ENCODE data around the gene ZNF346. TPM values are rescaled to one million over a fixed set of nuclear protein-coding genes. Genes with fewer than 3 reads are reported as not detected.

ZNF346 gene
- total and polyA plus RNA-seq, 3 experiments from 2014 or later = 16.8 to 22.0 (median 19.5) TPM

GRCh38 chr5:177117441-177118045 lies 95.0 kb downstream of the ZNF346 start:
- H3K27me3 ChIP-seq (ENCODE audit: insufficient read depth, low read length, poor library complexity, severe bottlenecking) = no peaks in the 10 kb centered on the region
- no peak for DNase-seq
- Mint-ChIP-seq H3K9me3 (no peaks in the 10 kb centered on the region), H3K27ac (peak overlapping the region in 2 of 8 donors; percentile 16 to 24), H3K4me3 (peak overlapping the region in 3 of 7 donors; percentile 20 to 67 (median 41)), H3K4me1 (peaks cover 15 to 19% (median 18%) of the 10 kb centered on the region in 3 donors), H3K27me3 (no peaks in the 10 kb centered on the region), H3K36me3 (peaks cover 0 to 1% (median 0%) of the 10 kb centered on the region in 3 donors)
- H3K9me3 ChIP-seq (ENCODE audit: low read length) = no peaks in the 10 kb centered on the region
- no peaks in the 10 kb centered on the region for H3K36me3 ChIP-seq (ENCODE audit: insufficient read depth, low read length)
- H3K27ac ChIP-seq (ENCODE audit: low read depth, low read length) = peak overlapping the region; percentile 30
- H3K4me3 ChIP-seq (ENCODE audit: low read length) = no peak overlapping the region
- H3K4me1 ChIP-seq (ENCODE audit: insufficient read depth, low read length) = peaks cover 12% of the 10 kb centered on the region
- ChIA-PET POLR2A (interaction anchor here (1.0 kb wide), 2 partner anchors 15 to 18 kb away, joined by 3 read pairs; no protein-coding TSS in a partner anchor), CTCF (interaction anchor here (1.2 kb wide), 1 partner anchor 285 kb away, joined by 3 read pairs; no protein-coding TSS in a partner anchor)

- H3K4me3 Mint-ChIP-seq = no peak overlapping the region
- CTCF ChIA-PET = interaction anchor here (1.0 to 1.2 kb wide), 3 partner anchors 9 to 12 kb away, joined by 3 to 4 read pairs (median 4); no protein-coding TSS in a partner anchor
Measured at GRCh38 chr5:177122566-177122965, 100.1 kb downstream of the ZNF346 start.

GRCh38 chr5:177123789-177124485 lies 101.4 kb downstream of the ZNF346 start:
- peak overlapping the region in 1 of 8 donors; percentile 72 for H3K27ac Mint-ChIP-seq
- no peaks in the 10 kb centered on the region for H3K36me3 Mint-ChIP-seq
- CTCF ChIA-PET = interaction anchor here (1.0 kb wide), 1 partner anchor 10 kb away, joined by 7 read pairs; no protein-coding TSS in a partner anchor
- H3K9me3 Mint-ChIP-seq = no peaks in the 10 kb centered on the region
- peaks cover 9% of the 10 kb centered on the region for H3K4me1 ChIP-seq (ENCODE audit: insufficient read depth, low read length)
- no peak overlapping the region for H3K4me3 ChIP-seq (ENCODE audit: low read length)
- POLR2A ChIA-PET = no interaction called here
- peaks cover 8 to 10% (median 9%) of the 10 kb centered on the region in 3 donors for H3K4me1 Mint-ChIP-seq
- H3K27me3 ChIP-seq (ENCODE audit: insufficient read depth, low read length, poor library complexity, severe bottlenecking) = no peaks in the 10 kb centered on the region
- peak overlapping the region in 1 of 7 donors; percentile 19 for H3K4me3 Mint-ChIP-seq
- no peaks in the 10 kb centered on the region for H3K27me3 Mint-ChIP-seq
- no peak overlapping the region for H3K27ac ChIP-seq (ENCODE audit: low read depth, low read length)
- no peak for DNase-seq
- H3K36me3 ChIP-seq (ENCODE audit: insufficient read depth, low read length) = no peaks in the 10 kb centered on the region
- H3K9me3 ChIP-seq (ENCODE audit: low read length) = no peaks in the 10 kb centered on the region

More at GRCh38 chr5:177122566-177122965, 100.1 kb downstream of the ZNF346 start:
- Mint-ChIP-seq H3K36me3 (no peaks in the 10 kb centered on the region), H3K27ac (peak overlapping the region in 1 of 8 donors; percentile 30), H3K4me1 (no peaks in the 10 kb centered on the region), H3K9me3 (no peaks in the 10 kb centered on the region), H3K27me3 (no peaks in the 10 kb centered on the region)
- no peaks in the 10 kb centered on the region for H3K4me1 ChIP-seq (ENCODE audit: insufficient read depth, low read length)
- H3K9me3 ChIP-seq (ENCODE audit: low read length) = no peaks in the 10 kb centered on the region
- H3K36me3 ChIP-seq (ENCODE audit: insufficient read depth, low read length) = no peaks in the 10 kb centered on the region
- H3K27me3 ChIP-seq (ENCODE audit: insufficient read depth, low read length, poor library complexity, severe bottlenecking) = no peaks in the 10 kb centered on the region
- H3K4me3 ChIP-seq (ENCODE audit: low read length) = no peak overlapping the region
- POLR2A ChIA-PET = no interaction called here
- DNase-seq = no peak
- H3K27ac ChIP-seq (ENCODE audit: low read depth, low read length) = no peak overlapping the region

GRCh38 chr5:177124486-177124991 lies 102.0 kb downstream of the ZNF346 start:
- Mint-ChIP-seq H3K36me3 (no peaks in the 10 kb centered on the region), H3K27me3 (no peaks in the 10 kb centered on the region), H3K27ac (no peak overlapping the region), H3K4me1 (peaks cover 14 to 16% (median 15%) of the 10 kb centered on the region in 3 donors), H3K9me3 (no peaks in the 10 kb centered on the region), H3K4me3 (no peak overlapping the region)
- no peak overlapping the region for H3K4me3 ChIP-seq (ENCODE audit: low read length)
- no peaks in the 10 kb centered on the region for H3K36me3 ChIP-seq (ENCODE audit: insufficient read depth, low read length)
- no peak overlapping the region for H3K27ac ChIP-seq (ENCODE audit: low read depth, low read length)
- no peaks in the 10 kb centered on the region for H3K27me3 ChIP-seq (ENCODE audit: insufficient read depth, low read length, poor library complexity, severe bottlenecking)
- no peak for DNase-seq
- peaks cover 15% of the 10 kb centered on the region for H3K4me1 ChIP-seq (ENCODE audit: insufficient read depth, low read length)
- ChIA-PET POLR2A (no interaction called here), CTCF (interaction anchor here (1.0 kb wide), 2 partner anchors 10 to 12 kb away, joined by 3 to 7 read pairs; no protein-coding TSS in a partner anchor)
- no peaks in the 10 kb centered on the region for H3K9me3 ChIP-seq (ENCODE audit: low read length)

GRCh38 chr5:177126771-177127170 lies 104.3 kb downstream of the ZNF346 start:
- CTCF ChIA-PET = interaction anchor here (0.8 to 4.8 kb wide), 2 partner anchors 13 to 39 kb away, joined by 4 to 24 read pairs; partner anchors contain the start of gene FGFR4
- H3K36me3 ChIP-seq (ENCODE audit: insufficient read depth, low read length) = no peaks in the 10 kb centered on the region
- H3K27ac Mint-ChIP-seq = peak overlapping the region in 1 of 8 donors; percentile 29
- no peaks in the 10 kb centered on the region for H3K9me3 ChIP-seq (ENCODE audit: low read length)
- no peak overlapping the region for H3K4me3 Mint-ChIP-seq
- peaks cover 28% of the 10 kb centered on the region for H3K4me1 ChIP-seq (ENCODE audit: insufficient read depth, low read length)
- no peaks in the 10 kb centered on the region for H3K9me3 Mint-ChIP-seq
- no peak overlapping the region for H3K4me3 ChIP-seq (ENCODE audit: low read length)
- no peaks in the 10 kb centered on the region for H3K36me3 Mint-ChIP-seq
- DNase-seq = no peak
- POLR2A ChIA-PET = interaction anchor here (0.7 kb wide), 1 partner anchor 13 kb away, joined by 6 read pairs; no protein-coding TSS in a partner anchor
- no peaks in the 10 kb centered on the region for H3K27me3 Mint-ChIP-seq
- no peaks in the 10 kb centered on the region for H3K27me3 ChIP-seq (ENCODE audit: insufficient read depth, low read length, poor library complexity, severe bottlenecking)
- H3K27ac ChIP-seq (ENCODE audit: low read depth, low read length) = no peak overlapping the region
- H3K4me1 Mint-ChIP-seq = peaks cover 23 to 25% (median 25%) of the 10 kb centered on the region in 3 donors

- Histone ChIP-seq H3K27ac (ENCODE audit: low read depth, low read length) (no peak overlapping the region), H3K4me1 (ENCODE audit: insufficient read depth, low read length) (peaks cover 28% of the 10 kb centered on the region), H3K27me3 (ENCODE audit: insufficient read depth, low read length, poor library complexity, severe bottlenecking) (no peaks in the 10 kb centered on the region), H3K36me3 (ENCODE audit: insufficient read depth, low read length) (no peaks in the 10 kb centered on the region), H3K9me3 (ENCODE audit: low read length) (no peaks in the 10 kb centered on the region), H3K4me3 (ENCODE audit: low read length) (no peak overlapping the region)
- peak overlapping the region in 5 of 7 donors; percentile 3 to 70 (median 46) for H3K4me3 Mint-ChIP-seq
- peak in 1 of 5 donors; percentile 36 for DNase-seq
- H3K36me3 Mint-ChIP-seq = no peaks in the 10 kb centered on the region
- H3K9me3 Mint-ChIP-seq = no peaks in the 10 kb centered on the region
- CTCF ChIA-PET = interaction anchor here (0.8 to 4.8 kb wide), 2 partner anchors 15 to 16 kb away, joined by 4 to 24 read pairs; no protein-coding TSS in a partner anchor
- peaks cover 23 to 25% (median 25%) of the 10 kb centered on the region in 3 donors for H3K4me1 Mint-ChIP-seq
- POLR2A ChIA-PET = no interaction called here
- no peaks in the 10 kb centered on the region for H3K27me3 Mint-ChIP-seq
- H3K27ac Mint-ChIP-seq = peak overlapping the region in 7 of 8 donors; percentile 48 to 85 (median 76)
Measured at GRCh38 chr5:177128551-177128981, 106.1 kb downstream of the ZNF346 start.

- Mint-ChIP-seq H3K27me3 (no peaks in the 10 kb centered on the region), H3K27ac (peak overlapping the region in 6 of 8 donors; percentile 18 to 97 (median 72)), H3K9me3 (no peaks in the 10 kb centered on the region), H3K36me3 (peaks cover under 1 to 11% (median 2%) of the 10 kb centered on the region in 3 donors), H3K4me3 (peak overlapping the region in 3 of 7 donors; percentile 72 to 80 (median 78)), H3K4me1 (peaks cover 33 to 35% (median 35%) of the 10 kb centered on the region in 3 donors)
- Histone ChIP-seq H3K9me3 (ENCODE audit: low read length) (no peaks in the 10 kb centered on the region), H3K4me1 (ENCODE audit: insufficient read depth, low read length) (peaks cover 38% of the 10 kb centered on the region), H3K4me3 (ENCODE audit: low read length) (no peak overlapping the region), H3K27me3 (ENCODE audit: insufficient read depth, low read length, poor library complexity, severe bottlenecking) (no peaks in the 10 kb centered on the region), H3K27ac (ENCODE audit: low read depth, low read length) (no peak overlapping the region), H3K36me3 (ENCODE audit: insufficient read depth, low read length) (peaks cover 4% of the 10 kb centered on the region)
- DNase-seq = no peak
- ChIA-PET POLR2A (no interaction called here), CTCF (interaction anchor here (1.4 to 5.1 kb wide), 2 partner anchors 12 to 17 kb away, joined by 3 to 30 read pairs; no protein-coding TSS in a partner anchor)
Measured at GRCh38 chr5:177130211-177131018, 107.9 kb downstream of the ZNF346 start.

All from CD8-positive, alpha-beta memory T cell (primary cell).